Central memory CD4-positive, alpha-beta T cell (primary cell): ENCODE results near the gene TSPAN17.

Experiments used
- DNase-seq: peaks from one replicate; pipeline ENCODE4 v3.0.0; 2022

Gene TSPAN17

GRCh38 chr5:176661676-176662075 is 14.4 kb downstream of the TSPAN17 start:
- no peak for DNase-seq

- DNase-seq: no peak
Observed at GRCh38 chr5:176662371-176663333, 15.4 kb downstream of the TSPAN17 start.

GRCh38 chr5:176663566-176663965 is 16.3 kb downstream of the TSPAN17 start:
- DNase-seq: no peak

GRCh38 chr5:176664479-176664878 is 17.2 kb downstream of the TSPAN17 start:
- DNase-seq: no peak

- DNase-seq: no peak
Observed at GRCh38 chr5:176664886-176665285, 17.6 kb downstream of the TSPAN17 start.

- DNase-seq: no peak
Observed at GRCh38 chr5:176665517-176665916, 18.2 kb downstream of the TSPAN17 start.

GRCh38 chr5:176667637-176668036 is 20.4 kb downstream of the TSPAN17 start:
- no peak for DNase-seq

- DNase-seq: no peak
Observed at GRCh38 chr5:176670449-176670848, 23.2 kb downstream of the TSPAN17 start.

- no peak for DNase-seq
Observed at GRCh38 chr5:176671399-176671798, 24.1 kb downstream of the TSPAN17 start.

GRCh38 chr5:176671890-176672747 is 24.8 kb downstream of the TSPAN17 start:
- no peak for DNase-seq

GRCh38 chr5:176673651-176674583 is 26.6 kb downstream of the TSPAN17 start:
- DNase-seq: no peak

GRCh38 chr5:176674799-176675198 is 27.5 kb downstream of the TSPAN17 start:
- no peak for DNase-seq

GRCh38 chr5:176675676-176676360 is 28.5 kb downstream of the TSPAN17 start:
- DNase-seq: no peak

GRCh38 chr5:176676361-176676824 is 29.1 kb downstream of the TSPAN17 start:
- DNase-seq: no peak

- DNase-seq: no peak
Observed at GRCh38 chr5:176677209-176677939, 30.1 kb downstream of the TSPAN17 start.

- no peak for DNase-seq
Observed at GRCh38 chr5:176678584-176678983, 31.3 kb downstream of the TSPAN17 start.

- DNase-seq: no peak
Observed at GRCh38 chr5:176679365-176680225, 32.3 kb downstream of the TSPAN17 start.

- no peak for DNase-seq
Observed at GRCh38 chr5:176680226-176680563, 32.9 kb downstream of the TSPAN17 start.

GRCh38 chr5:176682016-176682531 is 34.8 kb downstream of the TSPAN17 start:
- no peak for DNase-seq

- DNase-seq: no peak
Observed at GRCh38 chr5:176685010-176685409, 37.7 kb downstream of the TSPAN17 start.
